Erythroblast (primary cell): ENCODE measurements around the gene LY6G5B.

Experiments used
- GATA1 ChIP-seq: IDR thresholded peaks from 2 replicates; pipeline ENCODE4 v1.6.1; 2011; ENCODE audit warnings: low read depth, mild to moderate bottlenecking, control low read depth, low read length, moderate library complexity
- POLR2A ChIP-seq: IDR thresholded peaks from 2 replicates; pipeline ENCODE4 v1.6.1; 2011; ENCODE audit warnings: mild to moderate bottlenecking, low read length

GRCh38 chr6:31713991-31714684, 44.4 kb downstream of the LY6G5B start:
- TF ChIP-seq POLR2A = no peak
- TF ChIP-seq GATA1 = no peak
